ENCODE results near the gene MTIF3. TPM values are rescaled to one million over a fixed set of nuclear protein-coding genes. Genes with fewer than 3 reads are reported as not detected.

Gene MTIF3
- total and polyA plus RNA-seq, 3 experiments from 2014 or later: 35.7 to 88.2 (median 37.5) TPM

- ChIA-PET POLR2A (interaction anchor here (0.6 to 6.2 kb wide), 5 partner anchors 18 to 1190 kb away, joined by 3 to 128 read pairs (median 3); partner anchors contain the start of genes LNX2 and MTIF3), CTCF (interaction anchor here (0.9 to 6.0 kb wide), 13 partner anchors 10 to 196 kb away, joined by 3 to 74 read pairs (median 9); partner anchors contain the start of genes LNX2, MTIF3 and POLR1D)
- Mint-ChIP-seq H3K27ac (peak within 1 kb of the TSS; percentile 90 to 99 (median 96)), H3K4me3 (peak within 1 kb of the TSS; percentile 84 to 95 (median 91)), H3K9me3 (no peaks in the 10 kb centered on the region), H3K4me1 (peaks cover 38 to 56% (median 52%) of the 10 kb centered on the region in 3 donors), H3K36me3 (peaks cover 10 to 44% (median 12%) of the 10 kb centered on the region in 3 donors), H3K27me3 (no peaks in the 10 kb centered on the region)
- Histone ChIP-seq H3K4me3 (ENCODE audit: low read length) (peak within 1 kb of the TSS; percentile 91), H3K36me3 (ENCODE audit: insufficient read depth, low read length) (peaks cover 24% of the 10 kb centered on the region), H3K27me3 (ENCODE audit: insufficient read depth, low read length, poor library complexity, severe bottlenecking) (no peaks in the 10 kb centered on the region), H3K9me3 (ENCODE audit: low read length) (no peaks in the 10 kb centered on the region), H3K4me1 (ENCODE audit: insufficient read depth, low read length) (peaks cover 50% of the 10 kb centered on the region), H3K27ac (ENCODE audit: low read depth, low read length) (peak within 1 kb of the TSS; percentile 77)
- DNase-seq: peak; percentile 81 to 93 (median 90)
Measured at GRCh38 chr13:27424246-27425157, 25.9 kb downstream of the MTIF3 start, which contains the start of gene GTF3A. Gene GTF3A (plus strand): TSS chr13:27424619.

GRCh38 chr13:27423333-27423732 lies 27.0 kb downstream of the MTIF3 start:
- peaks cover 12% of the 10 kb centered on the region for H3K36me3 ChIP-seq (ENCODE audit: insufficient read depth, low read length)
- DNase-seq: no peak
- Mint-ChIP-seq H3K27me3 (peaks cover 0 to 2% of the 10 kb centered on the region in 2 donors), H3K9me3 (no peaks in the 10 kb centered on the region), H3K27ac (peak overlapping the region in 7 of 8 donors; percentile 31 to 95 (median 93)), H3K36me3 (peaks cover 6 to 33% (median 10%) of the 10 kb centered on the region in 3 donors), H3K4me3 (peak overlapping the region; percentile 84 to 95 (median 89)), H3K4me1 (peaks cover 33 to 44% (median 41%) of the 10 kb centered on the region in 3 donors)
- H3K9me3 ChIP-seq (ENCODE audit: low read length): no peaks in the 10 kb centered on the region
- no peak overlapping the region for H3K27ac ChIP-seq (ENCODE audit: low read depth, low read length)
- H3K27me3 ChIP-seq (ENCODE audit: insufficient read depth, low read length, poor library complexity, severe bottlenecking): no peaks in the 10 kb centered on the region
- H3K4me3 ChIP-seq (ENCODE audit: low read length): no peak overlapping the region
- POLR2A ChIA-PET: interaction anchor here (0.7 to 6.2 kb wide), 2 partner anchors 26 to 168 kb away, joined by 3 to 128 read pairs; partner anchors contain the start of gene MTIF3
- peaks cover 38% of the 10 kb centered on the region for H3K4me1 ChIP-seq (ENCODE audit: insufficient read depth, low read length)
- CTCF ChIA-PET: interaction anchor here (0.9 kb wide), 1 partner anchor 18 kb away, joined by 4 read pairs; no protein-coding TSS in a partner anchor

- H3K9me3 ChIP-seq (ENCODE audit: low read length): no peaks in the 10 kb centered on the region
- CTCF ChIA-PET: interaction anchor here (0.7 to 1.2 kb wide), 3 partner anchors 11 to 406 kb away, joined by 3 read pairs; no protein-coding TSS in a partner anchor
- Mint-ChIP-seq H3K4me3 (peak overlapping the region in 1 of 7 donors; percentile 77), H3K9me3 (no peaks in the 10 kb centered on the region), H3K27ac (peak overlapping the region in 2 of 8 donors; percentile 59 to 90), H3K4me1 (peaks cover 16 to 24% (median 23%) of the 10 kb centered on the region in 3 donors), H3K27me3 (peaks cover 0 to 2% of the 10 kb centered on the region in 2 donors), H3K36me3 (peaks cover 0 to 14% (median 0%) of the 10 kb centered on the region in 3 donors)
- no peaks in the 10 kb centered on the region for H3K27me3 ChIP-seq (ENCODE audit: insufficient read depth, low read length, poor library complexity, severe bottlenecking)
- no peak overlapping the region for H3K27ac ChIP-seq (ENCODE audit: low read depth, low read length)
- peaks cover 17% of the 10 kb centered on the region for H3K4me1 ChIP-seq (ENCODE audit: insufficient read depth, low read length)
- no peaks in the 10 kb centered on the region for H3K36me3 ChIP-seq (ENCODE audit: insufficient read depth, low read length)
- no peak overlapping the region for H3K4me3 ChIP-seq (ENCODE audit: low read length)
- POLR2A ChIA-PET: no interaction called here
- DNase-seq: no peak
Measured at GRCh38 chr13:27421101-27421871, 29.1 kb downstream of the MTIF3 start.

GRCh38 chr13:27419328-27419727 lies 31.0 kb downstream of the MTIF3 start:
- Histone ChIP-seq H3K9me3 (ENCODE audit: low read length) (no peaks in the 10 kb centered on the region), H3K36me3 (ENCODE audit: insufficient read depth, low read length) (no peaks in the 10 kb centered on the region), H3K4me1 (ENCODE audit: insufficient read depth, low read length) (peaks cover 5% of the 10 kb centered on the region), H3K4me3 (ENCODE audit: low read length) (no peak overlapping the region), H3K27ac (ENCODE audit: low read depth, low read length) (no peak overlapping the region), H3K27me3 (ENCODE audit: insufficient read depth, low read length, poor library complexity, severe bottlenecking) (no peaks in the 10 kb centered on the region)
- Mint-ChIP-seq H3K27me3 (peaks cover 2 to 6% of the 10 kb centered on the region in 2 donors), H3K36me3 (peaks cover 0 to 4% (median 2%) of the 10 kb centered on the region in 3 donors), H3K4me3 (no peak overlapping the region), H3K4me1 (peaks cover 7 to 12% (median 12%) of the 10 kb centered on the region in 3 donors), H3K9me3 (no peaks in the 10 kb centered on the region), H3K27ac (peak overlapping the region in 1 of 8 donors; percentile 34)
- ChIA-PET POLR2A (no interaction called here), CTCF (interaction anchor here (1.2 kb wide), 1 partner anchor 32 kb away, joined by 3 read pairs; no protein-coding TSS in a partner anchor)
- no peak for DNase-seq

- no peak overlapping the region for H3K27ac ChIP-seq (ENCODE audit: low read depth, low read length)
- no peaks in the 10 kb centered on the region for H3K4me1 ChIP-seq (ENCODE audit: insufficient read depth, low read length)
- no peaks in the 10 kb centered on the region for H3K36me3 ChIP-seq (ENCODE audit: insufficient read depth, low read length)
- CTCF ChIA-PET: interaction anchor here (0.7 to 2.6 kb wide), 3 partner anchors 10 to 415 kb away, joined by 3 to 9 read pairs (median 4); no protein-coding TSS in a partner anchor
- no peak overlapping the region for H3K27ac Mint-ChIP-seq
- no peak for DNase-seq
- peaks cover 2 to 21% of the 10 kb centered on the region in 2 donors for H3K27me3 Mint-ChIP-seq
- H3K9me3 ChIP-seq (ENCODE audit: low read length): no peaks in the 10 kb centered on the region
- H3K27me3 ChIP-seq (ENCODE audit: insufficient read depth, low read length, poor library complexity, severe bottlenecking): no peaks in the 10 kb centered on the region
- no peak overlapping the region for H3K4me3 Mint-ChIP-seq
- H3K4me1 Mint-ChIP-seq: no peaks in the 10 kb centered on the region
- H3K9me3 Mint-ChIP-seq: no peaks in the 10 kb centered on the region
- POLR2A ChIA-PET: no interaction called here
- H3K4me3 ChIP-seq (ENCODE audit: low read length): no peak overlapping the region
- H3K36me3 Mint-ChIP-seq: peaks cover 0 to 4% (median 0%) of the 10 kb centered on the region in 3 donors
Measured at GRCh38 chr13:27415116-27415515, 35.2 kb downstream of the MTIF3 start.

GRCh38 chr13:27411341-27411740 lies 39.0 kb downstream of the MTIF3 start:
- H3K9me3 ChIP-seq (ENCODE audit: low read length): no peaks in the 10 kb centered on the region
- ChIA-PET POLR2A (no interaction called here), CTCF (interaction anchor here (1.8 kb wide), 1 partner anchor 415 kb away, joined by 7 read pairs; no protein-coding TSS in a partner anchor)
- no peak overlapping the region for H3K27ac ChIP-seq (ENCODE audit: low read depth, low read length)
- H3K4me3 Mint-ChIP-seq: no peak overlapping the region
- no peak overlapping the region for H3K4me3 ChIP-seq (ENCODE audit: low read length)
- H3K36me3 ChIP-seq (ENCODE audit: insufficient read depth, low read length): no peaks in the 10 kb centered on the region
- no peak overlapping the region for H3K27ac Mint-ChIP-seq
- DNase-seq: no peak
- peaks cover 7% of the 10 kb centered on the region for H3K27me3 ChIP-seq (ENCODE audit: insufficient read depth, low read length, poor library complexity, severe bottlenecking)
- H3K9me3 Mint-ChIP-seq: no peaks in the 10 kb centered on the region
- H3K4me1 Mint-ChIP-seq: peaks cover 3 to 4% (median 3%) of the 10 kb centered on the region in 3 donors
- peaks cover 0 to 4% (median 0%) of the 10 kb centered on the region in 3 donors for H3K36me3 Mint-ChIP-seq
- peaks cover 19 to 49% of the 10 kb centered on the region in 2 donors for H3K27me3 Mint-ChIP-seq
- H3K4me1 ChIP-seq (ENCODE audit: insufficient read depth, low read length): peaks cover 3% of the 10 kb centered on the region

- no peaks in the 10 kb centered on the region for H3K9me3 Mint-ChIP-seq
- POLR2A ChIA-PET: no interaction called here
Measured at GRCh38 chr13:27409013-27409412, 41.4 kb downstream of the MTIF3 start.

More at GRCh38 chr13:27409013-27409412, 41.4 kb downstream of the MTIF3 start:
- H3K36me3 Mint-ChIP-seq: no peaks in the 10 kb centered on the region
- Histone ChIP-seq H3K9me3 (ENCODE audit: low read length) (no peaks in the 10 kb centered on the region), H3K4me1 (ENCODE audit: insufficient read depth, low read length) (peaks cover 8% of the 10 kb centered on the region), H3K27me3 (ENCODE audit: insufficient read depth, low read length, poor library complexity, severe bottlenecking) (peaks cover 7% of the 10 kb centered on the region), H3K4me3 (ENCODE audit: low read length) (no peak overlapping the region), H3K27ac (ENCODE audit: low read depth, low read length) (no peak overlapping the region), H3K36me3 (ENCODE audit: insufficient read depth, low read length) (no peaks in the 10 kb centered on the region)
- peaks cover 4 to 5% (median 5%) of the 10 kb centered on the region in 3 donors for H3K4me1 Mint-ChIP-seq
- H3K27me3 Mint-ChIP-seq: peaks cover 19 to 44% of the 10 kb centered on the region in 2 donors
- H3K27ac Mint-ChIP-seq: peak overlapping the region in 1 of 8 donors; percentile 49
- no peak overlapping the region for H3K4me3 Mint-ChIP-seq
- CTCF ChIA-PET: interaction anchor here (1.2 kb wide), 1 partner anchor 417 kb away, joined by 6 read pairs; no protein-coding TSS in a partner anchor
- no peak for DNase-seq
